ENCODE measurements around the gene CXCR2. TPM values are rescaled to one million over a fixed set of nuclear protein-coding genes. Genes with fewer than 3 reads are reported as not detected.
"Not testable (repeated sequence)": the region's sequence is repeated elsewhere in the genome, so short reads cannot be mapped to it uniquely, and the experiment has no call there.

CXCR2 gene
- total and polyA plus RNA-seq, 2 experiments from 2014 or later: 0.52 to 1.6 TPM

DNA sequence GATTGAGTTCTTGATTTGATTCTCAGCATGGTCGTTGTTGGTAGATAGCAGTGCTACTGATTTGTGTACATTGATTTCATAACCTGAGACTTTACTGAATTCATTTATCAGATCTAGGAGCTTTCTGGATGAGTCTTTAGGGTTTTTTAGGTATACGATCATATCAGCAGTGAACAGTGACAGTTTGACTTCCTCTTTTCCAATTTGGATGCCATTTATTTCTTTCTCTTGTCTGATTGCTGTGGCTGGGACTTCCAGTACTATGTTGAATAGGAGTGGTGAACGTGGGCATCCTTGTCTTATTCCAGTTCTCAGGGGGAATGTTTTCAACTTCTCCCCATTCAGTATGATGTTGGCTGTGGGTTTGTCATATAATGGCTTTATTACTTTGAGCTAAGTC is 27.9 kb upstream of the CXCR2 start:
- ATAC-seq (no peak), DNase-seq (ENCODE audit: low spot score) (no peak)
- no peaks in the 10 kb centered on the region for H3K4me1 Mint-ChIP-seq
- TF ChIP-seq NANOG (IDR thresholded peaks at IDR 0.05; ENCODE audit: borderline replicate concordance) (no peak), CREB1 (CRISPR knock-in tag; IDR thresholded peaks at IDR 0.05; ENCODE audit: low read depth) (no peak), ZNF331 (CRISPR knock-in tag; IDR thresholded peaks at IDR 0.05; ENCODE audit: low read depth) (no peak), ZNF114 (CRISPR knock-in tag; IDR thresholded peaks at IDR 0.05) (no peak), POLR2AphosphoS5 (IDR thresholded peaks at IDR 0.05; ENCODE audit: low read depth) (no peak), JUNB (IDR thresholded peaks at IDR 0.05; ENCODE audit: unreplicated experiment) (no peak), EZH2 (IDR thresholded peaks at IDR 0.05; ENCODE audit: low read depth, unreplicated experiment) (no peak)
- no peak overlapping the region for H3K4me3 Mint-ChIP-seq
- Histone ChIP-seq H3K4me1 (ENCODE audit: insufficient read depth) (no peaks in the 10 kb centered on the region), H3K27me3 (ENCODE audit: insufficient read depth) (no peaks in the 10 kb centered on the region), H4K20me1 (replicated peaks; ENCODE audit: insufficient read depth) (no peaks in the 10 kb centered on the region), H2AFZ (no peak overlapping the region), H3K4me2 (no peak overlapping the region), H3K79me2 (replicated peaks; ENCODE audit: insufficient read depth) (no peaks in the 10 kb centered on the region), H3K9me2 (ENCODE audit: insufficient read depth) (no peaks in the 10 kb centered on the region), H3K4me3 (no peak overlapping the region), H3K27ac (ENCODE audit: low read depth) (no peak overlapping the region), H3F3A (replicated peaks; ENCODE audit: low read depth) (no peaks in the 10 kb centered on the region), H3K36me3 (ENCODE audit: insufficient read depth) (no peaks in the 10 kb centered on the region)
- no peaks in the 10 kb centered on the region for H3K9me3 Mint-ChIP-seq
- peaks cover 2% of the 10 kb centered on the region for H3K27me3 Mint-ChIP-seq (ENCODE audit: insufficient read depth, low read depth, poor library complexity)
- H3K27ac Mint-ChIP-seq: no peak overlapping the region
- H3K36me3 Mint-ChIP-seq (ENCODE audit: low read depth): no peaks in the 10 kb centered on the region

GRCh38 chr2:218108834-218109233 is 17.0 kb upstream of the CXCR2 start:
- not testable (repeated sequence) for H3F3A ChIP-seq (replicated peaks; ENCODE audit: low read depth); H2AFZ ChIP-seq; H3K4me2 ChIP-seq; H3K27me3 Mint-ChIP-seq (ENCODE audit: insufficient read depth, low read depth, poor library complexity); H3K4me1 ChIP-seq (ENCODE audit: insufficient read depth); H3K27ac ChIP-seq (ENCODE audit: low read depth); H3K27ac Mint-ChIP-seq; H3K79me2 ChIP-seq (replicated peaks; ENCODE audit: insufficient read depth); H3K36me3 ChIP-seq (ENCODE audit: insufficient read depth); H3K4me3 ChIP-seq; DNase-seq (ENCODE audit: low spot score); H3K4me1 Mint-ChIP-seq; H3K4me3 Mint-ChIP-seq; H3K9me2 ChIP-seq (ENCODE audit: insufficient read depth); ATAC-seq; H4K20me1 ChIP-seq (replicated peaks; ENCODE audit: insufficient read depth); H3K27me3 ChIP-seq (ENCODE audit: insufficient read depth)
- Mint-ChIP-seq H3K9me3 (peaks cover 68% of the 10 kb centered on the region), H3K36me3 (ENCODE audit: low read depth) (peaks cover 15% of the 10 kb centered on the region; the same call in 2 of the 3 replicates)

DNA sequence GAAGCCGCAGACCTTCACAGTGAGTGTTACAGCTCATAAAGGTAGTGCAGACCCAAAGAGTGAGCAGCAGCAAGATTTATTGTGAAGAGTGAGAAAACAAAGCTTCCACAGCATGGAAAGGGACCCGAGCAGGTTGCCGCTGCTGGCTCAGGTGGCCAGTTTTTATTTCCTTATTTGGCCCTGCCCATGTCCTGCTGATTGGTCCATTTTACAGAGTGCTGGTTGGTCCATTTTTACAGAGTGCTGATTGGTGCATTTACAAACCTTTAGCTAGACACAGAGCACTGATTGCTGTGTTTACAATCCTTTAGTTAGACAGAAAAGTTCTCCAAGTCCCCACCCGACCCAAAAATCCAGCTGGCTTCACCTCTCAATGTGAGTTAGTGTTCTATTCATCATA is 4.0 kb upstream of the CXCR2 start:
- H3K79me2 ChIP-seq (replicated peaks; ENCODE audit: insufficient read depth); H3K36me3 Mint-ChIP-seq (ENCODE audit: low read depth); H3K36me3 ChIP-seq (ENCODE audit: insufficient read depth); H3K9me2 ChIP-seq (ENCODE audit: insufficient read depth); H3K4me1 ChIP-seq (ENCODE audit: insufficient read depth); H3K4me3 Mint-ChIP-seq; H3K27me3 ChIP-seq (ENCODE audit: insufficient read depth); DNase-seq (ENCODE audit: low spot score); H3K4me2 ChIP-seq; H3K27ac Mint-ChIP-seq; H3K4me3 ChIP-seq; H3K27ac ChIP-seq (ENCODE audit: low read depth); ATAC-seq; H3F3A ChIP-seq (replicated peaks; ENCODE audit: low read depth); H3K27me3 Mint-ChIP-seq (ENCODE audit: insufficient read depth, low read depth, poor library complexity); H2AFZ ChIP-seq; H4K20me1 ChIP-seq (replicated peaks; ENCODE audit: insufficient read depth): not testable (repeated sequence)
- peaks cover 42% of the 10 kb centered on the region for H3K9me3 Mint-ChIP-seq
- peaks cover 22% of the 10 kb centered on the region for H3K4me1 Mint-ChIP-seq

DNA sequence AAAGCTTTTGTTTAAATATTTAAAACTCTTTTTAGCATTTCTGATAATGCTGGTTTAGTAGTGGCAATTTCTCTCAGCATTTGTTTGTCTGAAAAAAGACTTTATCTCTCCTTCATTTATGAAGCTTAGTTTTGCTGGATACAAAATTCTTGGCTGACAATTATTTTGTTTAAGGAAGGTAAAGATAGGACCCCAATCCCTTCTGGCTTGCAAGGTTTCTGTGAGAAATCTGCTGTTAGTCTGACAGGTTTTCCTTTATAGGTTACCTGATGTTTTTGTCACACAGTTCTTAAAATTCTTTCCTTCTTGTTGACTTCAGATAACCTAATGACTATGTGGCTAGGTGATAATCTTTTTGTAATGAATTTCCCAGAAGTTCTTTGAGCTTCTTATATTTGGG is 3.5 kb upstream of the CXCR2 start:
- not testable (repeated sequence) for H3K36me3 Mint-ChIP-seq (ENCODE audit: low read depth); H3F3A ChIP-seq (replicated peaks; ENCODE audit: low read depth); H3K4me2 ChIP-seq; H3K27me3 ChIP-seq (ENCODE audit: insufficient read depth); H2AFZ ChIP-seq; DNase-seq (ENCODE audit: low spot score); H3K27me3 Mint-ChIP-seq (ENCODE audit: insufficient read depth, low read depth, poor library complexity); H3K79me2 ChIP-seq (replicated peaks; ENCODE audit: insufficient read depth); H3K36me3 ChIP-seq (ENCODE audit: insufficient read depth); H4K20me1 ChIP-seq (replicated peaks; ENCODE audit: insufficient read depth); H3K4me3 Mint-ChIP-seq; H3K4me3 ChIP-seq; H3K9me2 ChIP-seq (ENCODE audit: insufficient read depth); H3K27ac ChIP-seq (ENCODE audit: low read depth); ATAC-seq; H3K27ac Mint-ChIP-seq
- Mint-ChIP-seq H3K9me3 (peaks cover 37% of the 10 kb centered on the region), H3K4me1 (peaks cover 22% of the 10 kb centered on the region)
- peaks cover 13% of the 10 kb centered on the region; the same call in 1 of the 2 replicates for H3K4me1 ChIP-seq (ENCODE audit: insufficient read depth)

Data from GM23338 (cell line).